Measurements from ENCODE around the gene NTM.

Gene NTM

GRCh38 chr11:131954146-131954545, 583.7 kb downstream of the NTM start:
- Histone ChIP-seq H3K27me3 (ENCODE audit: insufficient read depth, low read length) (no peaks in the 10 kb centered on the region), H3K27ac (ENCODE audit: low read length) (no peak overlapping the region), H3K4me3 (ENCODE audit: low read length) (no peak overlapping the region), H3K36me3 (ENCODE audit: insufficient read depth, low read depth, low read length) (no peaks in the 10 kb centered on the region), H3K9ac (ENCODE audit: low read depth, low read length) (no peak overlapping the region), H3K4me1 (ENCODE audit: insufficient read depth, low read length) (peaks cover 17% of the 10 kb centered on the region; the same call in 1 of the 2 replicates), H3K9me3 (ENCODE audit: insufficient read depth, low read depth, low read length) (no peaks in the 10 kb centered on the region)

DNA sequence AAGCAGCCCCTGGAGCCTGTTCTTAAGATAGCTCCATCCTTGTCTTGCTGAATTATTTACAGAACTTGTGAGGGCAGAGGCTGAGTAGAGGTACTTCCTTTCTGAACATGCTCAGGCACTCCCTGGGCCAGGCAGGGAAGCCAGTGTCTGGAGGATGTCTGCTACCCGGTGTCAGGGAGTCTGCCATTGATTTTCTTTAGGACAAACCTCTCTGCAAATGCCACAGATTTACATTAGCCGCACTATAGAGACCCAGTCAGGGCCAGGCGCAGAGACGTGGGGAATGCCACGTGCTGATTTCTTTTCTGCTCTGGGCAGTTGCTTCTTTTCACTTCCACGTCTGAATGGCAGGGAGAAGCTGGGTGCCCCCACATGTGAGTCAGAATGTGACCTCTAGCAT, 585.5 kb downstream of the NTM start:
- Histone ChIP-seq H3K27ac (ENCODE audit: low read length) (no peak overlapping the region), H3K4me3 (ENCODE audit: low read length) (no peak overlapping the region), H3K9me3 (ENCODE audit: insufficient read depth, low read depth, low read length) (no peaks in the 10 kb centered on the region), H3K9ac (ENCODE audit: low read depth, low read length) (no peak overlapping the region), H3K36me3 (ENCODE audit: insufficient read depth, low read depth, low read length) (no peaks in the 10 kb centered on the region), H3K27me3 (ENCODE audit: insufficient read depth, low read length) (no peaks in the 10 kb centered on the region), H3K4me1 (ENCODE audit: insufficient read depth, low read length) (peaks cover 17% of the 10 kb centered on the region; the same call in 1 of the 2 replicates)

GRCh38 chr11:131957201-131957600, 586.8 kb downstream of the NTM start:
- Histone ChIP-seq H3K36me3 (ENCODE audit: insufficient read depth, low read depth, low read length) (no peaks in the 10 kb centered on the region), H3K4me1 (ENCODE audit: insufficient read depth, low read length) (peaks cover 17% of the 10 kb centered on the region; the same call in 1 of the 2 replicates), H3K9ac (ENCODE audit: low read depth, low read length) (no peak overlapping the region), H3K4me3 (ENCODE audit: low read length) (no peak overlapping the region), H3K9me3 (ENCODE audit: insufficient read depth, low read depth, low read length) (no peaks in the 10 kb centered on the region), H3K27me3 (ENCODE audit: insufficient read depth, low read length) (no peaks in the 10 kb centered on the region), H3K27ac (ENCODE audit: low read length) (no peak overlapping the region)

DNA sequence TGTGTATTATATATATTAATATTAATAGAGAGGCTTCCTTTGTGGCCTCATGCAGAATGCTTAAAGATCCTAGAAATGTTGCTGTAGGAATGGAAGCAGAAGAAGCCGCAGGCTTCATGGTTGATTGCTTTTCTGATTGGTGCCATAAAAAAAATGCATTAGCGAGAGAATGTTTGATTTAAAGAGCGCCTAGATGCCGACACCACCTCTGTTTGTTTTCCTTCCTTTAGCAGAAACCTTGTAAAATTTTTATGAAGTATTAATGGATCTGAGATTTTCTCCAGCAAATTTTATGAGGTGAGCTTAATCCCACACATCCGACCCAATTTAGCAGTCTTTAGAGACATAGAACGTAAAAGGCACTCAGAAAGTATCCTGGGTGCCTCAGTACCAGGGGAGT, 587.5 kb downstream of the NTM start:
- Histone ChIP-seq H3K9ac (ENCODE audit: low read depth, low read length) (no peak overlapping the region), H3K36me3 (ENCODE audit: insufficient read depth, low read depth, low read length) (no peaks in the 10 kb centered on the region), H3K4me1 (ENCODE audit: insufficient read depth, low read length) (peaks cover 17% of the 10 kb centered on the region; the same call in 1 of the 2 replicates)

GRCh38 chr11:131962818-131963217, 592.4 kb downstream of the NTM start:
- H3K27ac ChIP-seq (ENCODE audit: low read length): no peak overlapping the region
- H3K9me3 ChIP-seq (ENCODE audit: insufficient read depth, low read depth, low read length): no peaks in the 10 kb centered on the region
- no peaks in the 10 kb centered on the region; the same call in 1 of the 2 replicates for H3K4me1 ChIP-seq (ENCODE audit: insufficient read depth, low read length)
- no peak overlapping the region for H3K9ac ChIP-seq (ENCODE audit: low read depth, low read length)
- H3K4me3 ChIP-seq (ENCODE audit: low read length): no peak overlapping the region
- no peaks in the 10 kb centered on the region for H3K27me3 ChIP-seq (ENCODE audit: insufficient read depth, low read length)
- H3K36me3 ChIP-seq (ENCODE audit: insufficient read depth, low read depth, low read length): no peaks in the 10 kb centered on the region

More for the DNA sequence above, 587.5 kb downstream of the NTM start:
- H3K27me3 ChIP-seq (ENCODE audit: insufficient read depth, low read length): no peaks in the 10 kb centered on the region
- no peak overlapping the region for H3K4me3 ChIP-seq (ENCODE audit: low read length)
- no peak overlapping the region for H3K27ac ChIP-seq (ENCODE audit: low read length)
- no peaks in the 10 kb centered on the region for H3K9me3 ChIP-seq (ENCODE audit: insufficient read depth, low read depth, low read length)

DNA sequence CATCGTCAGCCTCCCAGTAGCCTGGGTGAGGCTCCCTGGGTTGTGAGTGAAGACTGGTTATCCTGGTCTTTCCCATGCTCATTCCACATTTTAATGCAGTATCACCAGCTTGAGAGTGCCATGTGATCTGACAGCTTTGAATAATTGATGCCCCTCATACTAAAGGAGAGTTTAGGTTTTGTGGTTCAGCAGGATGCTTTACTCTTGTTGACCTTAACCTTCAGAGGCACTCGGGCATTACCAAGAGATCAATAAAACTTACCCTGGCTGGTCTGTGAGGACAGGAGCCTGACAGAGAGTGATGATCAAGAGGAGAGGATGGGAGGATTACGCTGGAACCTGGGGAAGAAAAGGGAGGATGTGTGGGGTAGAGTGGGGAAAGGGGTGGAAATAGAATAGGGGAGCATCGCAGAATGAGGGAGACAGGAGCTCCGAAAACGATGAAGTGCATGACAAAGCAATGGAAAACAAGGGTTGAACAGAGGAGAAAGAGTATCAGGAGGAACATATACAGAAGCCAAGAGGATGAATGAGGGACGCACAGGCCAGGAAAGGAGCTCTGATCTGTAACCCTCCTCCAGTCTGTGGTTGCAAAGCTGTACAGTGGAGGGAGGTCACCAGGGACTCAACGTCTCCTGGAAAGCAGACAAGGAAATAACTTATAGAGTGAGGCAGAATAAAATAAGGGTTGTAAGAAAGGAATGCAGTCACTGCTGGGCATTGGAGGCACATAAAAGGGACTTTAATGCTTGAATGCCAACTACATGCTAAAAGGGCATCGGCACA, 594.5 kb downstream of the NTM start:
- Histone ChIP-seq H3K27me3 (ENCODE audit: insufficient read depth, low read length) (no peaks in the 10 kb centered on the region), H3K27ac (ENCODE audit: low read length) (no peak overlapping the region), H3K9me3 (ENCODE audit: insufficient read depth, low read depth, low read length) (no peaks in the 10 kb centered on the region)

DNA sequence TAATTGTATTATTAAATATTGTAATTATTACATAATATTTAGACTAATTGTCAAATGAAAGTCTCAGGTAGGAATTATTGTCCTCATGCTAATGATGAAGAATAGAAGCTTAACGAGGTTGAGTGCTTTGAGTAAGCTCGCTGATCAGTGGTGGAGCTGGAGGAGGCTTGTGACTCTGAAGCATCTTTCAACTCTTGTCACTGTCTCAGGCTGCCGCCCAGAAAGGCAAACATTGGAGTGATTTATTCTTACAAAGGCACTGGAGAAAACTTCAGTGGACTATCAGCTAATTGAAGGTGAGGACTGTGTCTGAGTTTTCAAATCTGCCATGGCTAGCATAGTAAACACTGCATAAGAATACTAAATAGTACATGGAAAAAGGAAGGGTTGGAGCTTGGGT, 595.1 kb downstream of the NTM start:
- H3K4me3 ChIP-seq (ENCODE audit: low read length): no peak overlapping the region
- H3K27me3 ChIP-seq (ENCODE audit: insufficient read depth, low read length): no peaks in the 10 kb centered on the region
- H3K4me1 ChIP-seq (ENCODE audit: insufficient read depth, low read length): no peaks in the 10 kb centered on the region; the same call in 1 of the 2 replicates
- H3K27ac ChIP-seq (ENCODE audit: low read length): no peak overlapping the region
- H3K9ac ChIP-seq (ENCODE audit: low read depth, low read length): no peak overlapping the region
- H3K9me3 ChIP-seq (ENCODE audit: insufficient read depth, low read depth, low read length): no peaks in the 10 kb centered on the region
- H3K36me3 ChIP-seq (ENCODE audit: insufficient read depth, low read depth, low read length): no peaks in the 10 kb centered on the region

More for the DNA sequence above, 594.5 kb downstream of the NTM start:
- no peak overlapping the region for H3K9ac ChIP-seq (ENCODE audit: low read depth, low read length)
- H3K4me3 ChIP-seq (ENCODE audit: low read length): no peak overlapping the region
- no peaks in the 10 kb centered on the region; the same call in 1 of the 2 replicates for H3K4me1 ChIP-seq (ENCODE audit: insufficient read depth, low read length)
- H3K36me3 ChIP-seq (ENCODE audit: insufficient read depth, low read depth, low read length): no peaks in the 10 kb centered on the region

- Histone ChIP-seq H3K27ac (ENCODE audit: low read length) (no peak overlapping the region), H3K4me1 (ENCODE audit: insufficient read depth, low read length) (no peaks in the 10 kb centered on the region; the same call in 1 of the 2 replicates), H3K9me3 (ENCODE audit: insufficient read depth, low read depth, low read length) (no peaks in the 10 kb centered on the region), H3K9ac (ENCODE audit: low read depth, low read length) (no peak overlapping the region), H3K27me3 (ENCODE audit: insufficient read depth, low read length) (no peaks in the 10 kb centered on the region), H3K4me3 (ENCODE audit: low read length) (no peak overlapping the region), H3K36me3 (ENCODE audit: insufficient read depth, low read depth, low read length) (no peaks in the 10 kb centered on the region)
Observed at GRCh38 chr11:131966667-131967066, 596.3 kb downstream of the NTM start.

DNA sequence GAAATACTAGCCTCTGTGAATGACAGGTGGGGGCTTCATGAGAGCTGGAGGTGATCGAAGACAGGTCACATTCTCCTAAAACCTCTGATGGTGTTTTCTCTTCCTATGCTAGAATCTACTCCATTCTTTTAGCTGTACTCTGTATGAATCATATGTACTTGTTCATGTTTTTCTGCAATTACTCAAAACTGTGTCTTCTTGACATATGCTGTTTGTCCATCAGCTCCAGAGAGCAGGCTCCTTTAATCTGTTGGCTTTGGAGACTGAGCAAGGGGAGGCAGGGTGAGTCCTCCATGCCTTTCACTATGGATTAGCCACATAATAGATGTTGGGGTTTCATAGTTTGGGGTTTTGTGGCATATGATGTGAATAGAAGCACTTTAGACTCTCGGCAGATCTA, 598.8 kb downstream of the NTM start:
- H3K27ac ChIP-seq (ENCODE audit: low read length): no peak overlapping the region
- H3K36me3 ChIP-seq (ENCODE audit: insufficient read depth, low read depth, low read length): no peaks in the 10 kb centered on the region
- no peak overlapping the region for H3K4me3 ChIP-seq (ENCODE audit: low read length)
- H3K9me3 ChIP-seq (ENCODE audit: insufficient read depth, low read depth, low read length): no peaks in the 10 kb centered on the region
- H3K27me3 ChIP-seq (ENCODE audit: insufficient read depth, low read length): no peaks in the 10 kb centered on the region
- H3K9ac ChIP-seq (ENCODE audit: low read depth, low read length): no peak overlapping the region
- H3K4me1 ChIP-seq (ENCODE audit: insufficient read depth, low read length): no peaks in the 10 kb centered on the region; the same call in 1 of the 2 replicates

DNA sequence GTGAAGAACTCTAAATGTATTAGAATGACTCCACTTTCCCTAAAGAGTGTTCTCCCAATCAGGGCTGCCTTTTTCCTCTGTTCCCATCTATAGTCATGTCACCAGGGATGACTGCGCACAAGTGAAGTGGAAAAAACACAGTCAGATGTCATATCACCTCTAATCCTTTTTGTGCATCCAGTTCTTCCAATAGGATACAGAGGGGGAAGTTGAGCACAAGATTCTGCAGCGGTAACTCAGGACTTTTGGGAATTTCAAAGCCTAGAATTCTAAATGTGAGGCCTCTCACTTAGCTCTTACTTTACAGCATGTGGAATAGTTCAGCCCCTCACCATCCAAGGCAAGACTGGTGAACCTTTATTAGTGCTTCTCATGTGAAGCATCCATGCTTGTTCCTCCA, 602.6 kb downstream of the NTM start:
- peaks cover 18% of the 10 kb centered on the region for H3K4me1 ChIP-seq (ENCODE audit: insufficient read depth, low read length)

GRCh38 chr11:131975619-131976018, 605.2 kb downstream of the NTM start:
- H3K27ac ChIP-seq (ENCODE audit: low read length): no peak overlapping the region
- no peak overlapping the region for H3K4me3 ChIP-seq (ENCODE audit: low read length)
- no peak overlapping the region for H3K9ac ChIP-seq (ENCODE audit: low read depth, low read length)
- H3K36me3 ChIP-seq (ENCODE audit: insufficient read depth, low read depth, low read length): no peaks in the 10 kb centered on the region
- peaks cover 39% of the 10 kb centered on the region for H3K4me1 ChIP-seq (ENCODE audit: insufficient read depth, low read length)
- no peaks in the 10 kb centered on the region for H3K27me3 ChIP-seq (ENCODE audit: insufficient read depth, low read length)
- H3K9me3 ChIP-seq (ENCODE audit: insufficient read depth, low read depth, low read length): no peaks in the 10 kb centered on the region

More for the DNA sequence above, 602.6 kb downstream of the NTM start:
- H3K9ac ChIP-seq (ENCODE audit: low read depth, low read length): no peak overlapping the region
- H3K27me3 ChIP-seq (ENCODE audit: insufficient read depth, low read length): no peaks in the 10 kb centered on the region
- H3K27ac ChIP-seq (ENCODE audit: low read length): no peak overlapping the region
- H3K9me3 ChIP-seq (ENCODE audit: insufficient read depth, low read depth, low read length): no peaks in the 10 kb centered on the region
- H3K36me3 ChIP-seq (ENCODE audit: insufficient read depth, low read depth, low read length): no peaks in the 10 kb centered on the region
- no peak overlapping the region for H3K4me3 ChIP-seq (ENCODE audit: low read length)

DNA sequence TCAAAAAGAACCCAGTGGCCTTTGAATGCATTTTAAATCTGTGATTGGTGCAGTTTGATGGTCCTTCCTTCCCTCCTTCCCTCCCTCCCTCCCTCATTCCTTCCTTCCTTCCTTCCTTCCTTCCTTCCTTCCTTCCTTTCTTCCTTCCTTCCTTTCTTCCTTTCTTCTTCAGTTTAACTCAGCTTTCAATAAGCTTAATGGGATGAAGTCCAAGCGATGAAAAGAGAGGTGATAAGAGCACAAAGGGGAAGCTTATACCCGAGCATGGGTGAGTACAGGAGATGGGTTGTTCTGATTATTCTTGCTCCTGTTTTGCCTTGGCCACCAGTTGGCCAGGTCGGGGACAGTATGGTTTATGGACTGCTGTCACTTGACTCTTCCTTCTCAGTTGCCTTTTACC, 605.6 kb downstream of the NTM start:
- H3K27me3 ChIP-seq (ENCODE audit: insufficient read depth, low read length): no peaks in the 10 kb centered on the region
- no peaks in the 10 kb centered on the region for H3K36me3 ChIP-seq (ENCODE audit: insufficient read depth, low read depth, low read length)
- no peak overlapping the region for H3K9ac ChIP-seq (ENCODE audit: low read depth, low read length)
- H3K4me1 ChIP-seq (ENCODE audit: insufficient read depth, low read length): peaks cover 42% of the 10 kb centered on the region
- no peak overlapping the region for H3K4me3 ChIP-seq (ENCODE audit: low read length)
- no peaks in the 10 kb centered on the region for H3K9me3 ChIP-seq (ENCODE audit: insufficient read depth, low read depth, low read length)
- no peak overlapping the region for H3K27ac ChIP-seq (ENCODE audit: low read length)

Data from iPS-20b (cell line).